ENCODE measurements around the gene RBM47.

RBM47 gene

GRCh38 chr4:40586729-40587128 is 42.9 kb downstream of the RBM47 start:
- DNase-seq = peak; percentile 87

- DNase-seq = no peak
Measured at GRCh38 chr4:40586034-40586433, 43.6 kb downstream of the RBM47 start.

GRCh38 chr4:40585201-40585799 is 44.4 kb downstream of the RBM47 start:
- no peak for DNase-seq

GRCh38 chr4:40584517-40585141 is 45.0 kb downstream of the RBM47 start:
- DNase-seq = no peak

- DNase-seq = no peak
Measured at GRCh38 chr4:40583850-40584439, 45.7 kb downstream of the RBM47 start.

- no peak for DNase-seq
Measured at GRCh38 chr4:40582413-40582812, 47.3 kb downstream of the RBM47 start.

GRCh38 chr4:40581254-40582140 is 48.2 kb downstream of the RBM47 start:
- DNase-seq = no peak

GRCh38 chr4:40579983-40580382 is 49.7 kb downstream of the RBM47 start:
- no peak for DNase-seq

- DNase-seq = no peak
Measured at GRCh38 chr4:40577588-40578253, 51.9 kb downstream of the RBM47 start.

- peak; percentile 99 for DNase-seq
Measured at GRCh38 chr4:40576651-40577480, 52.8 kb downstream of the RBM47 start.

GRCh38 chr4:40575846-40576245 is 53.8 kb downstream of the RBM47 start:
- DNase-seq = peak; percentile 33 to 62

GRCh38 chr4:40573593-40574311 is 55.9 kb downstream of the RBM47 start:
- peak; percentile 90 to 94 for DNase-seq

- DNase-seq = no peak
Measured at GRCh38 chr4:40572692-40573310, 56.9 kb downstream of the RBM47 start.

GRCh38 chr4:40571208-40571607 is 58.5 kb downstream of the RBM47 start:
- no peak for DNase-seq

GRCh38 chr4:40570348-40571077 is 59.2 kb downstream of the RBM47 start:
- DNase-seq = no peak

- DNase-seq = no peak
Measured at GRCh38 chr4:40564815-40565483, 64.7 kb downstream of the RBM47 start.

GRCh38 chr4:40564004-40564403 is 65.7 kb downstream of the RBM47 start:
- peak; percentile 80 to 87 for DNase-seq

- peak; percentile 83 to 90 for DNase-seq
Measured at GRCh38 chr4:40563401-40563800, 66.3 kb downstream of the RBM47 start.

- no peak for DNase-seq
Measured at GRCh38 chr4:40562681-40563080, 67.0 kb downstream of the RBM47 start.
